GM18520 (cell line): Measurements from ENCODE around the gene PCBP4.

Source experiments
- ATAC-seq: cut with Tn5 transposase; IDR thresholded peaks from one replicate; pipeline ENCODE4 v1.9.1; 2021; ENCODE audit not compliant: unreplicated experiment

The PCBP4 gene

DNA sequence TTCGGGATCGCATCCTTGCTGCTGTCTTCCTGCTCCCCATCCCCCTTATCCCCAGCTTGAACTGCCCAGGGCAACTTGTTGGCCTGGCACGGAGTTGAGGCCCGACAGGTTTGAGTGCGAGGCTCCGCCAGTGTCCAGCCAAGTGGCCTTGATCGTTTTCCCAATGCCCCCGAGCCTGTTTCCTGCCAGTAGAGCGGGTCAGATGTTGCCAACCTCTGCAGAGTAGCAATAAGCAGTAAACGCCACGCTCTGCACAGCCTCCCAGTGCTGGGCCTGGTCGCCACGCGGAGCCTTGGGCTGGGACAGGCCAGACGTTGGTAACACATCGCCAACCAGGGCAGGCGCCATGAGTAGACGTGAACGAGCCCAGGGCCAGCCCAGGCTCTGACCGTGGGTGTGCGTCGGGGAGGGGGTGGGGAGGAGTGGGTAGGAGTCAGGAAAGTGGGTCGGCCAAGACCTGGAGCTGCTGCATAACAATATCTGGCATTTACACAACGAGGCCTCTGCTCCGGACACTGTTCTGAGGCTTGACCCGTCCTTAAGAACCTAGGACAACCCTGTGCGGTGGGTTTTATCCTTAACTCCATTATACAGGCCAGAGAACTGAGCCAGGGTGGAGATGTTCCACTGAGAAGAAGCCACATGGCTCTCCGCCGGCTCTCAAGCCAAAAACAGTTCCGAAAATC, 7.2 kb upstream of the PCBP4 start:
- no peak for ATAC-seq

DNA sequence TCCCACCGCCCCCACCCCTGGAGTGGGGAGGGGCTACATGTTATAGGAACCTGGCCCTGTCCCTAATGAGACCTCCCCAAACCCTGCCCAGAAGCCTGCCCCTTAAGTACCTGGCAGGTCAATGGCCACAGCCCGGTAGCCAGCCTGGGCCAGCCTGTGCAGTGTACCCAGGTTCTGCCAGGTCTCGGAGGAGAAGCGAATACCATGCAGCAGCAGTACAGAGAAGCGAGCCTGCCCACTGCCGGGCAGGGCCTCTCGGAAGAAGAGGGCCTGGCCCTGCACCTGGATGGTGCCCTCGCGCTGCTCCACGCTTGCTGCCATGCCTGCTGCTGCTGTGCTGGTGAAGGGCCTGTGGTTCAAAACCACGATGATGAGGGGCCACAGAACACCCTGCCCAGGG, 4.1 kb upstream of the PCBP4 start:
- ATAC-seq: no peak

DNA sequence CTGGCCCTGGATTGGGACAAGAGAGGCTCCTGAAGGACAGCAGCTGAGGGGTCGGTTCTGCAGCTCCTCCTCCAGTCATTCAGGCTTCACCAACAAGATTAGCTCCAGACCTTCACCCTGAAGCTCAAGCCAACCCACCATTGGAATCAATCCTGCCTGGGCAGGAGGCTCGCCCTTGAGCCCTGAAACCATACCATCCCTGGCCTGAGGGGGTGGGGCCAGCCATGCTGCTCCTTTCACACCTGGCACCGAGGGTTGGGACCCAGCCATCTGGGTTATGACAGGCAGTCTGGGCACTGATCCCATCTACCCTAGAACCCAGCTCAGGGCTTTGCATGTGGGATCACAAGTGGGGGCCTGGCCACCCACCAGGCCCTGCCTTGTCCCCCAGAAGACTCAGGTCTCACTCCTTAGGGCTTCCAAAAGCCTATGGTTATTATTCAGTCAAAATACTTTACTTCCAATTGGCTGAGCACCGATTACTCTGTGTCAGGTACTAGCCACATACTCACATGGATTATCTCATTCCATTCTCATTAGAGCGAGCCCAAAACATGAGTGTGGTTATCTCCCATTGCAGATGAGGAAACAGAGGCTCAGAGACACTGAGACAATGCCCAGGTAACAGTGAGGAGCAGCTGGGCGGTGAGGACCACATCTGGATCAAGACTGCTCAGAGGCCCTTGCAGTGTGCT, 3.5 kb upstream of the PCBP4 start:
- no peak for ATAC-seq

DNA sequence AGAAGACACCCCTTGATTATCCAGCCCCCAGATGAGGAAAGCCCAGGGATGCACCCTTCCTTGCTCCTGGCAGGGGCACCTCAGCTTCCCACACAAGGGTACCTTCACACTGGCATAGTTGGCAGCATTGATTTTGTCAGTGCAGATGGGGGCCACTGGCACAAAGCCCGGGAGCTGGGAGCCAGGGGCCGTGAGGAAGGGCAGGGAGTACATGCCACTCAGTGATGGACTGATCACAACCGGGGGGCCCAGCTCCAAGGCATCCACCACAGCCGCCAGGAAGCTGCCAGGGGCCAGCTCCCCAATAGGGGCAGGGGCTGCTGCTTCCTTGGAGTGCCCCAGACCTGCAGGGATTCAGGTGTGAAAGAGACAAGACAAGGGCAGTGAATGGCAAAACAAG, 2.6 kb upstream of the PCBP4 start:
- ATAC-seq: no peak

DNA sequence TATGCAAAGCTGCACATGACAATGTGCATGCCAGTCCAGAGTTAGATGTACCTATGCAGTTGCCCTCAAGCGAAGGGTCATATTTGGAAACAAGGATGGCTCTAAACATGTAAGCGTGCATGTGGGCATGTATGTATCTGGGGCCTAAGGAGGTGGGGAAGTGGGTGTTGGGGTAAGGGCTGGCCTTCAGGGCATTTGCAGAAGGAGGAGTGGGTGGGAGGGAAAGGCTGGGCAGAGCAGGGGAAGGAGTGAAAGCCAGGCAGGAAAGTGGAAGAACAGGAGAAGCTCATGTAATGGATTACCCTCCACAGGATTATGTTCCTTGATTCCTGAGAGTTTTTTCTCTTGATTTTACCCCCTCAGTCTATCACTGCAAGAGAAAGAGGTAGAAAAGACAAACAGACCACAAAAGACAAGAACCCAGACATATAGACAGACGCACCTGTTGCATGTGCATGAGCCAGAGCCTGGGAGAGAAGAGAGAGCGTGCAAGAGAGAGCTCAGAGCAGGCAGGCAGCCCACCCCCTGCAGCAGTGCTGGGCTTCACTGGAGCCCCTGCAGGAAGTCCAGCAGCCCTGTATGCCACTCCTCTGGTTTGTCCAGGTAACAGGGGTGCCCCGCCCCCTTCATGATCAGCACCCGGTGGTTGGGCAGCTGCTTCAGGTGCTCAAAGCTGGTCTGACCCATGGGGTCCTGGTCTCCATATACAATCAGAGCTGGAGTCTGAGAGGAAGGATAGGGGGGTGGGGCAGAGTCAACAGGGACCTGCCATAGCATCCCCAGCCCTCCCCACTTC, 1.8 kb upstream of the PCBP4 start:
- ATAC-seq: no peak

DNA sequence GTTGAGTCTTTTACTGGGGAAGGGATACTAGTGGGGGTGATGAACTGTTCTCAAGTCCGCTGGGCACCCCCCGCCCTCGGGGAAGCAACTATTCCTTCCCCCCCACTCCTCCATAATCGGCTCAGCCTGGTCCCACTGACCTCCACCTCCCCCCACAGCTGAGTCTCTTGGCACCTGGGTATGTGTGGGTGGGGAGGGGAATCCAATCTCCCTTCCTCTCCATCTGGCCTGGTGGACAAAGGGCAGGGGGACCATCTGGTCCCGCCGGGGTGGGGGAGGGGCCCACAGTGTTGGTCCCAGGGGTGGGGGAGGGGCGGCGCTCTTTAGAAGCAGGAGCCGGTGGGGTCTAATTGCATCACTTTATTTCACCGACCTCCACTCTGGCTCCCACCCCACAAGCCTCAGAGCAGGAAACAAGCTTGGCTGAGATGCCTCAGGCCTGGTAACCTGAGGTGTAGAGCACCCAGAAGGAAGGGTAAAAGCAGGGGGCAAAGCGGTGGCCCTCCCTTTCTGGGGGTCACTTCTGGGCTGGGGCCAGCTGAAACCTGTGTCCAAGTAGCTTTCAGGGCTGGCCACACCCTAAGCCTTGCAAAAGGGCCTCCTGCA, 1.0 kb upstream of the PCBP4 start:
- no peak for ATAC-seq

DNA sequence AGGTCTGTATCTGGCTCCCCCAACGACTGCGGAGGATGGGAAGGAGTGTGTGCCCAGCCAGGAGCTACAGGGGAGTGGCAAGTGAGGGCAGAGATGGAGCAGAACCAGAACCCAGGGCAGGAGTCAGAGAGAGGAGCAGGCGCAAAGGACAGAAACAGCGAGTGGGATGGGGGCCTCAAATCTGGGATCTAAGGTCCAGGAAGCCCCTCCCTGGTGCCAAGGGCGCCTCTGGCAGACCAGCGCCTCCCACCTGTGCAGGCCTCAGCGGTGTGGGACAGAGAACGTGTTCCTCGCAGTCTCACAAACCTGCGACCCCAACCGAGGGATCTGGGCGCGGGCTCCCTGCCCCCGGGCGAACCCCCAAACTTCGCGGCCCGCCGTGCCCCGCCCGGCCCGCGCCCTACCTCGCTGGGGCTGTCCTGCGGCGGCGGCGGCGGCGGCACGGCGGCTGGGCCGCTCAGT, 301 bp downstream of the PCBP4 start:
- ATAC-seq: no peak

DNA sequence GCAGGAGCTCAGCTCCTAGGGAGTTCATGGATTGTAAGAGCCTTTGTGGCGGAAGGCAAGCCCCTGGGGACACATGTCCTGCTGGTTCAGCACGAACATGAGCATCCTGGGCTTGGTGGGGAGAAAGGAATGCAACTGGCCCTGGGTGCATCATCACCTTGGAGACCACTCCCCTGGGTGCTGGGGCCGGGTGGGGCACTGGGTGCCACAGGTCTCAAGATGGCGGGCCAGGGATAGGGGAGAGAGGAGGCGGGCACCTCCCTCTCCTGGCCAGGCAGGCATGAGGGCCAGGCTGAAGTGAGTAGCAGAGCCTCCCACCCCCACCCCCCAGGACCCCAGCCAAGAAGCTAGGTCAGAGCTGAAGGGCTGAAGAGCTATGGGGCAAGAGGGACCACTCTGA, 768 bp downstream of the PCBP4 start:
- no peak for ATAC-seq

DNA sequence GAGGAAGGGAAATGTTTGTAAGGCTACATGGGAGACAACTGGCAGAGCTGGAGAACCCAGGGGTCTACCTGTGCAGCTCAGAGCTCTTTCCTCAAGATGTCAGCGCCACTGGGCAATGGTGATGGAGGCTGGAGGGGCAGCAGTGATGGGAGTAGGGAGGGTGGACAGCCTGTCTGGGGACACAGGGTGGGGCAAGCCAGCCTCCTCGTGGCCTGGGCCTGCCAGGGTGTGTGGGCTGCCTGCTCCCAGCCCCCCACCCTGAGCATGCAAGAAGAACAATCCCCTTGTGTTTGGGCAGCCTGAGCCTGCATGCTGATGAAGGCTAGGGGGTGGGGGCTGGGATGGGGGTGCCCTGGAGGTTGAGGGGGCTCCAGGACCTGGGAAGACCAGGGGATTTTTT, 1.2 kb downstream of the PCBP4 start:
- ATAC-seq: no peak

DNA sequence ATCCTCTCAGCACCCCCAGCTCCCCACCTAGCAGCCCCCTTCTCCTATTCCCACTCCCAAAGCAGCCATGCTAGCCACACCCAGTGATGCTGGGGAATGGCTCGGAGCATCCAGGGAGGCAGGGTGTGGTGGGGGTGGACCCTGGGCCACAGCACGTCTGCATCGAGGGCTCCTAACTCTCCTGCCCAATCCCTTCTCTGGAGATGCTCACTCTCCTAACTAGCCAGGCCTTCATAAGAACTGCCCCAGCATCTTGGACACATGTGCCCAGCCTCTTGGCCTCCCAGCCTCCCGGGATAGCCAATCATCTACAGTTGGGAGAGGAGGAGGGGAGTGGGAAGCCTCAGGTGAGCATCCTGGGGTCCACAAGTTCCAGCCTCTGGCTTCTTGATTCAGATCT, 2.7 kb downstream of the PCBP4 start:
- no peak for ATAC-seq

DNA sequence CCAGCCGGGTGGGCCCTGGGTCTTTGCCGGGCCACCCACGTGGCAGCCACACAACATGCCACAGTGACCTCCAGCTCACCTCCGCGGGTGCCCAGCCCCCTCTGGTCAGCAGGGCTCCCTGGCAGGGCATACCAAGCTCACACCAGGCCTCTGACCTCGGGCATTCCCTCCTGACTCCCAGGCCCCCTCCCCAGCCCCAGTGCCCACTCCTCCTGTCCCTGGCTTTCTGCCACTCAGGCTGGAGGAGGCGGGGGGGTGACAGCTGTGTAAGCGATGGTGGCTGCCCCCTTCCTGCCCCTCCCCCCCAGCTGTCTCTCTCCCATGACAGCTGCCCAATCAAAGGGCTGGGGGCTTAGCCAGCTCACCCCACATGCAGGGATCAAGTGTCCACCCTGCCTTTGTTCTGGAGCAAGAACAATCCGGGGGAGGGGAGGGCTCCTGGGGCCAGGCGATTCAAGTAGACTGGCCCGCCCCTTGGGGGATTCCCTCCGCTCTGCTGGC, 3.3 kb downstream of the PCBP4 start:
- ATAC-seq: no peak

DNA sequence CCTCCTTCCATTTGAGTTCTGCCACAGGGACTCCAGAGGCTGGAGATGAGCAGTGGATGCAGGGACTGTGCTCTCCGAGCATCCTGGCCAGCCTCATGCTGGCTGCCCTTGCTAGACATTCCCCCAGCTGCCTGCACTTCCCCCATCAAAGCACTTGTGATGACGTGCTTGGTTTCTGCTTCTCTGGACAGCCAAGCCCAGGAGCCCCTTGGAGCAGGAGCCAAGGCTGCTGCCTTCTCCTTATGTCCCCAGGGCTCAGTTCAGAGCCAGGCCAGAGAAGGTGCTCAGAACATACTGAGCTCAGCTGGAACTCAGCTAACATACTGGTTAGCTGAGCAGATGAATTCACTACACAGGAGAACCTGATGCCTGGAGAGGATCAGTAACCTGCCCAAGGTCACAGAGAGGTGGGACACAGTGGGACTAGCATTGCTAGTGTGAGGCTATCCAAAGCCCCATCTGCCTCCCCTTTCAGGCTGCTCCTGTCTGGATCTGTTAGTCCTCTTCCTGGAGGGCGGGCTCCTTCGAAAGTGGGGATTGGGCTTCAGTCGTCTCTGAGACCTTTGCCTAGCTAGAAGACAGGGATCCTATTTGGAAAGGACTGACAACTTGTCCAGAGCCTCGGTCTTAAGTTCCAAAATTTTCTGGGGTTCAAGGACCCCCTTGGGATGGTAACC, 4.3 kb downstream of the PCBP4 start:
- no peak for ATAC-seq

DNA sequence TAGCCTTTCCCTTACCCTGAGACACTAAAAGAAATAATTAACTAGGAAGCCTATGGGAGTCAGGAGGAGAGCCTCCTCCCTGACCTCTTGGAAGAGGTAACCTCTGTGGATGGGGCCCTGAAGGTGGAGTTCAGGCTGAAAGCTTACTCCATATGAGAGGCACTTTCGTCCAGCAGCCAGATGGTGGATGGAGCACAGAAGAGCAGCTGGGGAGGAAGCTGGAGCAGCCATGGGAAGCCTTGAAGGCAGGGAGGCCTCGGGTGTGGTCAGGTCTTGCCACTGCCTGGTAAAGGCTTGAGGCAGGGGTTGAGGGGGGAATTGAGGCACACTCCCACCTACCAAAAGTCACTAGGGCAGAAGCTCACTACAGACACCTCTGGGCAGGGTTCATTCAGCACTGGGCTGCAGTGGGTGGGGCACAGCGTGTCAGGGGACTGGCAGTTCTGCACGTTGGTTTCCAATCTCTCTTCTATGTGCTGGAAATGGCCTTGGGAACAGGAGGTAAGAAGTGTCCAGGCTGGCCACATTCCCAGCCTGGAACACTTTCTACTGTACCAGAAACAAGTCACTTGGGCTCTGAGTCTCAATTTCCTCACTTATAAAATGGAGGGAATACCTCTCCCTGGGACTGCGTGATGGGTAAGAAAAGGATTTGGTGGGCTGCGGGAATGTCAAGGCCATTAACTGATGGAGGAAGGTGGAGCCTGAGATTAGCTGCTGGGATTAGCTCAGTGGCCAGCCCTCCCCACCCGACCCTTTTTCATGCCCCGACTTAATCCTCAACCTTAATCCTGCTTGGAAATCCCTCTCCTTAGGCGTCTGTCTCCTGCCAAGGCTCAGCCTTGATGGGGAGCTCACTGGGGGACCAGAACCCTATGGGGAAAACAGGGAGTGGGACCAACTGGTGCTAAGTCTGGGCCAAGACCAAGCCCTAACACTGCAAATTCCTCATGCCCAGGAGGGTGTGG, 5.4 kb downstream of the PCBP4 start:
- no peak for ATAC-seq

DNA sequence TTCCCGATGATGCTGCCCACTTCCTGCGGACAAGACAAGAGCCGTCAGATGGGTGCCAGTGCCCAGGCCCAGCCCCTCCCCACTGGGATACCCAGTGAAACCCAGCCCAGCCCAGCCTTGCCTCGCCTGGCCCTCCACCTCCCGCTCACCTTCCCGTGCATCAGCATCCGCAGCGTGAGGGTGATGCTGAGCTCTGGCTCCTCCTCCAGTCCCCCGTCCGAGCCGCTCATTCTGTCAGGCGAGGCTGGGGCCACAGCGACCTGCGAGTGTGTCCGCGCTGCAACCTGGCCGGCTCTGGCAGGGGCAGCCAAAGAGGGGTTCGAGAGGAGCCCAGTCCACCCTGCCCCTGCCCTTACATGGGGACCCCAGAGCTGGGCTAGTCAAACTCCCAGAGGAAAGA, 6.2 kb downstream of the PCBP4 start:
- ATAC-seq: no peak

DNA sequence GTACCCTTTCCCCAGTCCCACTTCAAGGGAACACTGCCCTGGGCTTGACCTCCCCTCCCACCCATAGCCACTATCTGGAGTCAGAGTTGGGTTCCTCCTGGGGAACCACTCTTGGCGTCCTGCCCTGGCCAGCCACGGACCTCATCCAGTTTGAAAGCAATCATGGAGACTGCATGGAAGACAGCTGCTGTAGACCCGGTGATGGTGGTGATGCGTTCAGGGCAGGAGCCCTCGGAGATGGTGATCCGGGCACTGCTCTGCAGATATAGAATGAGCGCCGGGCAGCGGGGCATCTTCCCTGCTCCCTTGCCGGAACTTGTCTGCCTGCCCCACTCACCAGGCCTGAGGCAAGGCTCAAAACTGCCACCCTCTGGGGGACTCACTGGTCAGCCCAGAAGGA, 6.9 kb downstream of the PCBP4 start:
- no peak for ATAC-seq

DNA sequence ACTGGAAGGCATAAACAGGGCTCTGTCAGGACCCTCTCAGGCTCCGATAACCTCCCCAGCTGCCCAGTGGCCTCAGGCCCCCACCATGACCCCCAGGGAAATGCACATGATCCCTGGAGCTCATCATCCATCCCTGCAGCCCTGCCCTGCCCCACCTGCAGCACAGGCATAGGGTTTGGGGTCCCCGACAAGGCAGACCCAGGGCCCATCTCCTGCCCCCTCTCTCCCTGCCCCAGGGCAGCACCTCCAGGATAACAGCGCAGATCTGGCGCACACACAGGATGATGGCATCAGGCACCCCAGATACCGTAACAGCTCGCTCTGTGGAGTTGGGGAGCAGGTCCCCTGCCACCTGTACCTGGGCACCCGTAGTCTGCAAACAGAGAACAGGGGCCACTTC, 7.6 kb downstream of the PCBP4 start:
- ATAC-seq: no peak

DNA sequence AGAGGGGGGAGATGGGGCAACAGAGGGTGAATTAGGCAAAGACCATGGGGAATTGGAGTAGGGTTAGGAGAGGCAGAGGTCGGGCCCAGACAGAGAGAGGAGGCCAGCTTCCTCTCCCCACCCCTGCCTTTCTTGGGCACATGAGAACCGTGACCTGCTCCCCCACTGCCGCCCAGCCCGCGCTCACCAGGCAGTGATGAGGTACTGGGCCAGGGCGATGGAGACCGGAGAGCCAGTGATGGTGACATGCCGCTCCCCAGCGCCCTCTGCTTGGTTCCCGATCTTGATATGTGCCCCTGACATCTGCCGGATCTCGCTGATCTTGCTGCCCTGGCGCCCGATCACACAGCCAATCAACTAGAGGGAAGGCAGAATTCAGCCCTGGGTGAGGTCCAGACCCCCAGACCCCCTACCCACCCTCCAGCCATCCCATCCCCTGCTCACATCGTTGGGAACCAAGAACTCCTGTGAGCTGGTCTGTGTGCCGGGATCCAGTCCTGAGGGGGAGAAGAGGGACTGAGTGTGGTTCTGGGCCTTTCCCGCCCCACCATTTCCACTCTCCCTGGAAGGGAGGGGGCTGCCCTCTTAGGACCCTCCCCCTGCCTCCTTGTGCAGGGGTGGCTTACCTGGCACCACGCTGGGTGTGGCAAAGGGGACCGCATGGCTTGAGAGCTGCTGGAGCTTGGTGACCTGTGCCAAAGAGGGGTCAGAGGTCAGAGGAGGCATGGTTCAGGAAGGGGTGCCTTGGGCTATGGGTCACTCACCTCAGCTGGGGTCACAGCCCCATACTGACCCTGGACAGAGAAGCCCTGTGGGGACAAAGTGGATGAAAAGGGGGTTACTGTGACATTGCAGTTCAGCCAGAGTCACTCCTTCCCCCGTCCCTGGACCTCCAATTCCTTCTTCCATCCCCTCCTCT, 8.4 kb downstream of the PCBP4 start:
- ATAC-seq: no peak

DNA sequence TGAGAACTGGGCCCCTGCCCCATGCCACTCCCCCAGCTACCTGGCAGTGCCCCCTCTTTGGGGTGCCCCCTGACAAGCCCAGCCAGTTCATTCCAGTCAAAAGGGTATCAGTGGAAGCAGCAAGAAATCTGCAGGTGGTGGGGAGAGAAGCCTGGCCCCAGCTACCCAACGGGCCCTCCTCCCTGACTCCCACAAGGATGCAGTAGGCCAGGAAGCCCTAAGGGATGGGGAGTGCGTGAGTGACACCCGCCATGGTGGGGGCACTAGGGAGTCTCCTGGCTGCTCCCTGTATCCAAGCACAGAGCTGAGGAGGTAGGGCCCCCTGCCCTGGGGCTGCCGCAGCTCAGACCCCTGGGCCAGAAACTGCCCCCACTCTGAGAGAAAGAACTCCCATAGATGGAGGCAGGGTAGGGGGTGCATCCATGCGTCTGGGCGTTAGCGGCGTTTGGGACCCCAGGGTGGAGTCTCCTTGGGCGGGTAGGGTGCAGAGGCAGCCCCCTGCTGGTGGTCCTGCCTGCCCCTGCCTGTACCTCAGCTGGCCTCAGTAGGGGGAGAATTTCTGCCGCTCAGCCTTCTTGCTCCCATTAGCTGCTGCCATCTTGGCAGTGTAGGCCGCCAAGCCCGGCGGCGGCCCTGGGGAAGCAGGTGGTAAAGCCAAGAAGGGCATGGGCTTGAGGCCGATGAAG, 9.6 kb downstream of the PCBP4 start:
- no peak for ATAC-seq
